Upper lobe of left lung (tissue), 6 donors: Measurements from ENCODE around the gene RPGRIP1L. TPM values are rescaled to one million over a fixed set of nuclear protein-coding genes. Genes with fewer than 3 reads are reported as not detected.

Experiments used
- ATAC-seq, 2 donors: fragments of 200-7000 bp; cut with Tn5 transposase; one replicate each; pipeline ENCODE4 v1.9.1; 2022; ENCODE audit warnings: mild to moderate bottlenecking in 2 of 2, moderate library complexity in 2 of 2; ENCODE audit not compliant: low FRiP score in 2 of 2
- DNase-seq, 2 donors: peaks; one replicate each; pipeline ENCODE4 v3.0.0-alpha.2; 2019 to 2020
- H3K27ac ChIP-seq, 4 donors: fragments of 200-600 bp; sonication (generic); one replicate each; pipeline ENCODE4 v1.5.1; 2016 to 2019
- H3K27me3 ChIP-seq, 4 donors: fragments of 200-600 bp; sonication (generic); one replicate each; pipeline ENCODE4 v1.5.1; 2017 to 2019
- H3K36me3 ChIP-seq, 4 donors: fragments of 200-600 bp; sonication (generic); one replicate each; pipeline ENCODE4 v1.5.1; 2016 to 2019
- H3K4me1 ChIP-seq, 4 donors: fragments of 200-600 bp; sonication (generic); one replicate each; pipeline ENCODE4 v1.5.1; 2018 to 2019
- H3K4me3 ChIP-seq, 4 donors: fragments of 200-600 bp; sonication (generic); one replicate each; pipeline ENCODE4 v1.5.1; 2017 to 2019; ENCODE audit warnings: mild to moderate bottlenecking in 2 of 4, moderate library complexity in 1 of 4
- H3K9me3 ChIP-seq, 4 donors: fragments of 200-600 bp; sonication (generic); one replicate each; pipeline ENCODE4 v1.5.1; 2018 to 2019
- EP300 ChIP-seq, 4 donors: sonication (generic); formaldehyde crosslinking; IDR thresholded peaks; one replicate each; pipeline ENCODE4 v1.5.1; 2017; ENCODE audit warnings: antibody characterized with exemption in 4 of 4, control low read depth in 2 of 4
- POLR2A ChIP-seq, 4 donors: fragments of 450-650 bp; IDR thresholded peaks; one replicate each; pipeline ENCODE4 v1.5.1; 2016 to 2017; ENCODE audit warnings: antibody characterized with exemption in 4 of 4, mild to moderate bottlenecking in 2 of 4
- POLR2AphosphoS5 ChIP-seq, 2 donors: sonication (generic); formaldehyde crosslinking; IDR thresholded peaks; one replicate each; pipeline ENCODE4 v1.5.1; 2017; ENCODE audit warnings: antibody characterized with exemption in 2 of 2
- WGBS, 2 donors: methylation state at CpG; one replicate each; pipeline ENCODE4 v1.1.5; 2017 to 2018; 5-methylcytosine and 5-hydroxymethylcytosine counted together
- total RNA-seq, 6 donors: library from RNA; depleted of rRNA in 4 of 6; stranded (reverse); fragments of >200 nt in 4 of 6; gene quantifications; one replicate each; pipeline versions ENCODE4 v1.1.0 to v1.2.1, GENCODE V29; 2016 to 2021
- TF ChIP-seq, protein P1 (sequence below), 6 experiments: fragments of 450-650 bp in 4 of 6; fragments of 200-600 bp in 2 of 6; sonication (generic) in 2 of 6; IDR thresholded peaks; one replicate each; pipeline ENCODE4 v1.5.1; 2016 to 2019; ENCODE audit warnings: antibody characterized with exemption in 6 of 6
- donor health status: DM: no; HTN: no; CAD: no; lungs with moderate emphysema.
- donor health status: DM: no; HTN: yes; CAD: no; lungs with severe emphysema.

The RPGRIP1L gene
- total RNA-seq, 6 donors from 2014 or later: 2.8 to 15.9 (median 4.0) TPM

GRCh38 chr16:53588081-53588648, 115.5 kb downstream of the RPGRIP1L start:
- DNase-seq (no peak), ATAC-seq (no peak)
- H3K4me1 ChIP-seq: no peaks in the 10 kb centered on the region
- peaks cover 0 to 6% (median 0%) of the 10 kb centered on the region in 4 donors for H3K9me3 ChIP-seq
- no peaks in the 10 kb centered on the region for H3K27me3 ChIP-seq
- WGBS, 2 donors: 88 to 94% methylated on average over 3 of the region's 3 CpGs
- TF ChIP-seq POLR2AphosphoS5 (IDR thresholded peaks at IDR 0.05): no peak
- no peak overlapping the region for H3K27ac ChIP-seq
- H3K36me3 ChIP-seq: no peaks in the 10 kb centered on the region
- H3K4me3 ChIP-seq: no peak overlapping the region

DNA sequence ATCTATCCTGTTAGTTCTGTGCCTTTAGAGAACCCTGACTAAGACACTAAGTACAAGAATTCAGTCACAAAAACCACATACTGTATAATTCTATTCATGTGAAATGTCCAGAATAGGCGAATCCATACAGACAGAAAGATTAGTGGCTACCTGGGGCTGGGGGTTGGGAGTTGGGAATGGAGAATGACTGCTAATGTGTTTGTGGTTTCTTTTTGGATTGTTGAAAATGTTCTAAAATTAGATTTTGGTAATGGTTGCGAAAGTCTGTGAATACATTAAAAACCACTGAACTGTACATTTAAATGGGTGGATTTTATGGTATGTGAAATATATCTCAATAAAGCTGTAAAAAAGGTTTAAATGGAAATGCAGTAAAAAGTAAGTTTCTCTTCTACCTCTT, 120.3 kb downstream of the RPGRIP1L start:
- ATAC-seq (no peak), DNase-seq (no peak)
- H3K4me3 ChIP-seq: no peak overlapping the region
- no peak overlapping the region for H3K27ac ChIP-seq
- 81 to 84% methylated on average over 2 of the region's 2 CpGs for WGBS, 2 donors
- no peaks in the 10 kb centered on the region for H3K9me3 ChIP-seq
- H3K36me3 ChIP-seq: no peaks in the 10 kb centered on the region
- no peaks in the 10 kb centered on the region for H3K27me3 ChIP-seq
- TF ChIP-seq, protein P1, sequence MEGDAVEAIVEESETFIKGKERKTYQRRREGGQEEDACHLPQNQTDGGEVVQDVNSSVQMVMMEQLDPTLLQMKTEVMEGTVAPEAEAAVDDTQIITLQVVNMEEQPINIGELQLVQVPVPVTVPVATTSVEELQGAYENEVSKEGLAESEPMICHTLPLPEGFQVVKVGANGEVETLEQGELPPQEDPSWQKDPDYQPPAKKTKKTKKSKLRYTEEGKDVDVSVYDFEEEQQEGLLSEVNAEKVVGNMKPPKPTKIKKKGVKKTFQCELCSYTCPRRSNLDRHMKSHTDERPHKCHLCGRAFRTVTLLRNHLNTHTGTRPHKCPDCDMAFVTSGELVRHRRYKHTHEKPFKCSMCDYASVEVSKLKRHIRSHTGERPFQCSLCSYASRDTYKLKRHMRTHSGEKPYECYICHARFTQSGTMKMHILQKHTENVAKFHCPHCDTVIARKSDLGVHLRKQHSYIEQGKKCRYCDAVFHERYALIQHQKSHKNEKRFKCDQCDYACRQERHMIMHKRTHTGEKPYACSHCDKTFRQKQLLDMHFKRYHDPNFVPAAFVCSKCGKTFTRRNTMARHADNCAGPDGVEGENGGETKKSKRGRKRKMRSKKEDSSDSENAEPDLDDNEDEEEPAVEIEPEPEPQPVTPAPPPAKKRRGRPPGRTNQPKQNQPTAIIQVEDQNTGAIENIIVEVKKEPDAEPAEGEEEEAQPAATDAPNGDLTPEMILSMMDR (IDR thresholded peaks at IDR 0.05): no peak
- TF ChIP-seq EP300 (IDR thresholded peaks at IDR 0.05) (no peak), POLR2A (IDR thresholded peaks at IDR 0.05) (no peak), POLR2AphosphoS5 (IDR thresholded peaks at IDR 0.05) (no peak)
- H3K4me1 ChIP-seq: no peaks in the 10 kb centered on the region

- no peak for ATAC-seq
- Histone ChIP-seq H3K9me3 (no peaks in the 10 kb centered on the region), H3K4me1 (no peaks in the 10 kb centered on the region), H3K27me3 (no peaks in the 10 kb centered on the region), H3K27ac (no peak overlapping the region), H3K4me3 (no peak overlapping the region), H3K36me3 (no peaks in the 10 kb centered on the region)
- TF ChIP-seq EP300 (IDR thresholded peaks at IDR 0.05) (no peak), POLR2A (IDR thresholded peaks at IDR 0.05) (no peak), POLR2AphosphoS5 (IDR thresholded peaks at IDR 0.05) (no peak)
- TF ChIP-seq, protein P1 (IDR thresholded peaks at IDR 0.05): no peak
- 91 to 93% methylated on average over 2 of the region's 2 CpGs for WGBS, 2 donors
- no peak for DNase-seq
Measured at GRCh38 chr16:53581784-53582183, 121.9 kb downstream of the RPGRIP1L start.

GRCh38 chr16:53580038-53580802, 123.4 kb downstream of the RPGRIP1L start:
- no peak for TF ChIP-seq EP300 (IDR thresholded peaks at IDR 0.05)
- no peak for TF ChIP-seq POLR2AphosphoS5 (IDR thresholded peaks at IDR 0.05)
- TF ChIP-seq POLR2A (IDR thresholded peaks at IDR 0.05): no peak
- TF ChIP-seq, protein P1 (IDR thresholded peaks at IDR 0.05): no peak
- DNase-seq (peak in 1 of 2 donors; percentile 50), ATAC-seq (peak in 1 of 2 donors; percentile 46)
- WGBS, 2 donors: 83 to 90% methylated on average over 4 to 12 of the region's 12 CpGs
- Histone ChIP-seq H3K27me3 (no peaks in the 10 kb centered on the region), H3K4me1 (no peaks in the 10 kb centered on the region), H3K9me3 (no peaks in the 10 kb centered on the region), H3K27ac (no peak overlapping the region), H3K36me3 (no peaks in the 10 kb centered on the region), H3K4me3 (no peak overlapping the region)

- no peak overlapping the region for H3K4me3 ChIP-seq
- 89 to 93% methylated on average over 5 of the region's 5 CpGs for WGBS, 2 donors
- DNase-seq: no peak
- no peaks in the 10 kb centered on the region for H3K36me3 ChIP-seq
- ATAC-seq: no peak
- peaks cover 0 to 4% (median 3%) of the 10 kb centered on the region in 4 donors for H3K9me3 ChIP-seq
- no peak overlapping the region for H3K27ac ChIP-seq
- no peaks in the 10 kb centered on the region for H3K4me1 ChIP-seq
- TF ChIP-seq EP300 (IDR thresholded peaks at IDR 0.05) (no peak), POLR2A (IDR thresholded peaks at IDR 0.05) (no peak), POLR2AphosphoS5 (IDR thresholded peaks at IDR 0.05) (no peak)
- TF ChIP-seq, protein P1 (IDR thresholded peaks at IDR 0.05): no peak
- no peaks in the 10 kb centered on the region for H3K27me3 ChIP-seq
Measured at GRCh38 chr16:53576904-53577303, 126.8 kb downstream of the RPGRIP1L start.
